ENCODE results near the gene TMEM168. TPM values are rescaled to one million over a fixed set of nuclear protein-coding genes. Genes with fewer than 3 reads are reported as not detected.

Gene TMEM168
- polyA plus RNA-seq, 3 donors, result 40.2 to 52.8 (median 47.4) TPM

- no peak for DNase-seq (ENCODE audit: extremely low read depth in 1 of 11, low read depth in 9 of 11, low spot score in 4 of 11)
Observed at GRCh38 chr7:112790586-112791003, 402 bp upstream of the TMEM168 start.

DNA sequence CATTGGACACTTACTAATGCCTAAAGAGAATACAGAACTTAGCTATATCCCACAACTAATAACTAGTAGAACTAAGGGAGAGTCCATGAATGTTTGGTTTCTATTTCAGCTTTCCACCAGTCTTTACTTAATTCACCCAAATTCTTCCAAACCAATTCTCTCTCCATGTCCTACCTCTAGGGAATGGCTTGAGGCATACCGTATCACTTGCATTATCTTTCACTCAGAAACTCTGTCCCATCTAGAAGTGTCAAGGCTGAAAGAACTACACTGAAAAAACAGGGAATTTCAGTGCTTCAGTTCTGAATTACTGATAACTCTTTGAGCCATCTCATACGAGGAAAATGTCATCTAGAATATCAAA is 758 bp downstream of the TMEM168 start:
- DNase-seq (ENCODE audit: extremely low read depth in 1 of 11, low read depth in 9 of 11, low spot score in 4 of 11), result peak in 1 of 11 donors; percentile 60

GRCh38 chr7:112788778-112789343 is 1.3 kb downstream of the TMEM168 start:
- DNase-seq (ENCODE audit: extremely low read depth in 1 of 11, low read depth in 9 of 11, low spot score in 4 of 11), result no peak

DNA sequence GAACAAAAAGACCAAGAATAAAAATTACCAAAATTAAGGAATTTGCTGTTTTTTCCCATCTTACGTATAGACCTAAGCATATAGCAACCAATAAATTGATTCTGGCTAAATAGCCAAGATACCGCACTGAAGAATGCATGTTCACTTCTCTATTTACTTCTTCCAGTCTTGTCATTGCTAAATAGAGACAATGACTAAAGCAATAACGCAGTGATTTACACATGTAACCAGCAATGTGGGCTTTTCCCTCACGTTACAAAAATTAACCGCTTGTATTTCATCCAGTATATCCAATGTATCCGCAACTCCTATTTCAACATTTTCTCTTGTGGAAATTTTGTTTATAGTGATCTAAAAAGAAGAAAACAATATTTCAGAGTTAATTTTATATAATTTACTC is 5.6 kb downstream of the TMEM168 start:
- no peak for DNase-seq (ENCODE audit: extremely low read depth in 1 of 11, low read depth in 9 of 11, low spot score in 4 of 11)

- no peak for DNase-seq (ENCODE audit: extremely low read depth in 1 of 11, low read depth in 9 of 11, low spot score in 4 of 11)
Observed at GRCh38 chr7:112782498-112782897, 7.7 kb downstream of the TMEM168 start.

GRCh38 chr7:112781558-112781957 is 8.6 kb downstream of the TMEM168 start:
- no peak for DNase-seq (ENCODE audit: extremely low read depth in 1 of 11, low read depth in 9 of 11, low spot score in 4 of 11)

- no peak for DNase-seq (ENCODE audit: extremely low read depth in 1 of 11, low read depth in 9 of 11, low spot score in 4 of 11)
Observed at GRCh38 chr7:112781110-112781509, 9.1 kb downstream of the TMEM168 start.

DNA sequence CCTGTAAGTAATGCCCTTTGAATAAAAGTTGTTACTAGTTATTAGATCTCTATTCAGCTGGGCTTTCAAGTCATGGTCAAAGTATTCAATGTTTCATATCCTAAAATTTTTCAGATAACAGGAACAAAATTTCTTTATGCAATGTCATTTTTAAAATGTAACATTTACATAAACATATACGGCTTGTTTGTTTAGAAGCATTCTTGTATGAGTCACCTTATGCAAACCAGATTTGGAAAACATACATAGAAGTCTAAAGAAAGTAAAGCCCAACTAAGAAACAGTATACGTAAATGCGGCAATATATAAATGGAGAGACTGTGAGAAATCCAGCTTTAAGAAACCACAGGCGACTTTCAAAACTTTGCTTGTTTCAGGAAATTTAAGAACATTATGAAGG is 10.5 kb downstream of the TMEM168 start:
- DNase-seq (ENCODE audit: extremely low read depth in 1 of 11, low read depth in 9 of 11, low spot score in 4 of 11), result no peak

GRCh38 chr7:112777406-112777805 is 12.8 kb downstream of the TMEM168 start:
- DNase-seq (ENCODE audit: extremely low read depth in 1 of 11, low read depth in 9 of 11, low spot score in 4 of 11), result no peak

DNA sequence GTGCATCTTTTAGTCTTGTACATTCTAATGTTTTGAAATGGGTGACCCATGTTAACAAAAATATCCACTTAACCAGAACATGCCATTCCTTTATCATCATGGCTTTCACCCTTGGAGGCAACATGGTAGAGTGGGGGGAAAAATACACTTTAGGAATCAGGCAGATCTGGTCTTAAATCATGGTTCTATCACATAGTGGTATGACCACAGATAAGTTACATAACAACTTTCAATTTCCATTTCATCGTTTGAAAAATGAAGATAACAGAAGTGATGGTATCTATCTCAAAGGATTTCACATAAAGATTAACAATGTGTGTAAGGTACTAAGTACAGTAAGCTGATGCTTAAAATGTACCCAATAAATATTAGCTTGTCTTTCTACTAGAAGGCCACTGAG is 19.0 kb downstream of the TMEM168 start:
- no peak for DNase-seq (ENCODE audit: extremely low read depth in 1 of 11, low read depth in 9 of 11, low spot score in 4 of 11)

DNA sequence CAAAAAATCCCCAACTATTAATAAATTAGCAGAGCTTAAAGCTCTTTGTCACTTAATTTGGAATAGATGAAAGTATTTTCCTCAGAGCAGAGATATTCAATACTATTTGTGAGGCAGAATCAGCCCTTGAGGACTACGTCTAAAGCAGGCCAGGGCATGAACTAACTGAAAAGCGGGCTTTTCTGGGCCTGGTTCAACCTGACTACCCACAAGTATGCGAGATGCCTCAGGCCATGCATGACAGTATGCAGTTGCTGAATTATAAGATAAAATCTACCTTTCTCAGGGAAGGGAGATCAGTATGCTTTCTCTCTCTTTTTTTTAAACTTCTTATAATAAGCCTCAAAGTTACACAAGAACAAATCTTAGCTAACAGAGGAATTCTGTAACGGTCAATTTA is 20.1 kb downstream of the TMEM168 start:
- peak in 8 of 11 donors; percentile 11 to 55 (median 30) for DNase-seq (ENCODE audit: extremely low read depth in 1 of 11, low read depth in 9 of 11, low spot score in 4 of 11)

- no peak for DNase-seq (ENCODE audit: extremely low read depth in 1 of 11, low read depth in 9 of 11, low spot score in 4 of 11)
Observed at GRCh38 chr7:112765105-112765504, 25.1 kb downstream of the TMEM168 start.

- no peak for DNase-seq (ENCODE audit: extremely low read depth in 1 of 11, low read depth in 9 of 11, low spot score in 4 of 11)
Observed at GRCh38 chr7:112763996-112764395, 26.2 kb downstream of the TMEM168 start.

GRCh38 chr7:112763298-112763697 is 26.9 kb downstream of the TMEM168 start:
- no peak for DNase-seq (ENCODE audit: extremely low read depth in 1 of 11, low read depth in 9 of 11, low spot score in 4 of 11)

DNA sequence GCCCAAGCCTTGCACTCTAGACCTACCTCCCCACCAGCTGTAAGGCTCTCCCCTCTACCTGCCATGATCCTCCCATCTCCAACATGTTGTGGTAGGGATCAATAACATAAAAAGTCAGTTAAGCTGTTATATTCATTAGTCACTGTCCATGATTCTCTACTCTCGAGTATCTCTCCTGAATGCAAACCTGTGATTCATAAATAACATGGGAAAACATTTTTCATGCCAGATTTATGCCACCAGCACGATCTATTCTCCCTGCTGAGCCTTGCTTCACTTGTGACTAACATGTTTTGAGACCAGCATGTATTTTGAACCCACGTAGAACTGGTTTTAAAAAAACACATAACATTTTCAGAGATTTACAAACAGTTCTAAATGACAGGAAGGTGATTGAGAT is 30.3 kb downstream of the TMEM168 start:
- DNase-seq (ENCODE audit: extremely low read depth in 1 of 11, low read depth in 9 of 11, low spot score in 4 of 11), result no peak

- no peak for DNase-seq (ENCODE audit: extremely low read depth in 1 of 11, low read depth in 9 of 11, low spot score in 4 of 11)
Observed at GRCh38 chr7:112757337-112757736, 32.9 kb downstream of the TMEM168 start.

GRCh38 chr7:112753298-112753697 is 36.9 kb downstream of the TMEM168 start:
- no peak for DNase-seq (ENCODE audit: extremely low read depth in 1 of 11, low read depth in 9 of 11, low spot score in 4 of 11)

DNA sequence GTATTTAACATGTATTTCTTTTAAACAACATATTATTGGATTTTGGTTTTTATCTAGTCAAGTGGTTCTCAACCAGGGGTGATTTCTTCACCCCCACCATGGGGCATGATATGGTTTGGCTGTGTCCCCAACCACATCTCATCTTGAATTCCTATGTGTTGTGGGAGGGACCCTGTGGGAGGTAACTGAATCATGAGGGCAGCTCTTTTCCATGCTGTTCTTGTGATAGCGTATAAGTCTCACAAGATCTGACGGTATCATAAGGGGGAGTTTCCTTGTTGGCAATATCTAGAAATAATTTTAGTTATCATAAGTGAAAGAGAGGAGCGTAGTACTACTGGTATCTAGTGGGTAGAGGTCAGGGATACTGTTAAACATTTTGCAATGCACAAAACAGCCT is 37.6 kb downstream of the TMEM168 start:
- DNase-seq (ENCODE audit: extremely low read depth in 1 of 11, low read depth in 9 of 11, low spot score in 4 of 11), result no peak

- DNase-seq (ENCODE audit: extremely low read depth in 1 of 11, low read depth in 9 of 11, low spot score in 4 of 11), result no peak
Observed at GRCh38 chr7:112749775-112750174, 40.4 kb downstream of the TMEM168 start.

GRCh38 chr7:112748381-112748780 is 41.8 kb downstream of the TMEM168 start:
- DNase-seq (ENCODE audit: extremely low read depth in 1 of 11, low read depth in 9 of 11, low spot score in 4 of 11), result no peak

DNA sequence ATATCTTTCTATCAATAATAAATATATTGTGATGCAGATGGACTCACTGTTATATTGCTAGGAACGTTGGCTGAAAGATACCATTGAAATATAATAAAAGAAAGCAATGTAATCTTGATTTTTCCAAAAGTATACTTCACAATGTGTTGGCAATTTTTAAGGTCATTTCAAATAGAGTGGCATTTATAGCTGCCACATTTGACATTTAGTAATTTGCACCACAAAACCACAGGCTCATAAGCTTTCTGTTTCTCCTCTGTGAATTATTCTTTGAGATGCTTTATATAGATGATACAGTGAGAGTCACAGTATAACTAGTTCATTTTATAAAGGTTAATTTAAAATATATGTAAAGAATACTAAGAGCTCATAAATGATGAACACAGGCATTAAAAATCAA is 44.6 kb downstream of the TMEM168 start:
- DNase-seq (ENCODE audit: extremely low read depth in 1 of 11, low read depth in 9 of 11, low spot score in 4 of 11), result no peak

DNA sequence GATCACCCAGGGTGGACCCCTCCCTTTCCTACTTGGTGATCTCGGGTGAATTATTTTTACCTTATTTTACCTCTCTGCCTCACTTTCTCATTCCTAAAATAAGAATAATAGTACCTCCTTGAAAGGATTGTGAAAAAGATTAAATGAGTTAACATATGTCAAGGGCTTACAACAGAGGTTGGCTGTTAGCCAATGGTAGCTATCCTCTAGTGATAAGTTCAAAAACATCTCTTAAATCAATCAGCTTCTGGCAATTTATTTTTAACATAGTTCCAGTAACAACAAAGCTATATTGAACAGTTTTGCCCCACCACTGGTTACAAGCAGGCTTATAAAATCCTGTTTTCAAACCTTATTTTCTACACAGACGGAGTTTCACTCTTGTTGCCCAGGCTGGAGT is 45.4 kb downstream of the TMEM168 start:
- no peak for DNase-seq (ENCODE audit: extremely low read depth in 1 of 11, low read depth in 9 of 11, low spot score in 4 of 11)

Data from renal cortex interstitium (tissue), 11 donors.